RCC 7860 (cell line): ENCODE measurements around the gene MYO1E.

Experiments
- DNase-seq: peaks from one replicate; pipeline ENCODE4 v3.0.0-alpha.2; 2015; ENCODE audit warnings: low spot score
- FAIRE-seq: peaks from 2 replicates; lab custom pipeline; 2012; peaks lifted over from hg19 to GRCh38; lab: Jason Lieb, UNC

Gene MYO1E

GRCh38 chr15:59326856-59327255 lies 45.8 kb downstream of the MYO1E start:
- DNase-seq: no peak
- FAIRE-seq: no peak

- no peak for DNase-seq
- FAIRE-seq: peak; percentile 57
These were observed 50.5 kb downstream of the MYO1E start for GRCh38 chr15:59322056-59322759.

- no peak for FAIRE-seq
- DNase-seq: no peak
These were observed 51.5 kb downstream of the MYO1E start for GRCh38 chr15:59321000-59321689.

GRCh38 chr15:59317211-59317610 lies 55.5 kb downstream of the MYO1E start:
- no peak for FAIRE-seq
- peak; percentile 39 for DNase-seq

- DNase-seq: peak; percentile 64
- FAIRE-seq: peak; percentile 89
These were observed 56.7 kb downstream of the MYO1E start for GRCh38 chr15:59315914-59316451.

- peak; percentile 84 for FAIRE-seq
- peak; percentile 42 for DNase-seq
These were observed 58.9 kb downstream of the MYO1E start for GRCh38 chr15:59313641-59314332.

GRCh38 chr15:59312205-59312604 lies 60.5 kb downstream of the MYO1E start:
- FAIRE-seq (no peak), DNase-seq (no peak)

GRCh38 chr15:59311195-59311594 lies 61.5 kb downstream of the MYO1E start:
- FAIRE-seq: no peak

GRCh38 chr15:59309405-59309804 lies 63.3 kb downstream of the MYO1E start:
- FAIRE-seq: no peak
- DNase-seq: no peak

More at GRCh38 chr15:59311195-59311594, 61.5 kb downstream of the MYO1E start:
- DNase-seq: no peak

GRCh38 chr15:59307165-59307537 lies 65.5 kb downstream of the MYO1E start:
- DNase-seq (no peak), FAIRE-seq (no peak)

- DNase-seq: peak; percentile 38
These were observed 66.0 kb downstream of the MYO1E start for GRCh38 chr15:59306520-59307164.

GRCh38 chr15:59304807-59305206 lies 67.9 kb downstream of the MYO1E start:
- FAIRE-seq (no peak), DNase-seq (no peak)

More at GRCh38 chr15:59306520-59307164, 66.0 kb downstream of the MYO1E start:
- no peak for FAIRE-seq

- FAIRE-seq (peak; percentile 87), DNase-seq (peak; percentile 77)
These were observed 68.5 kb downstream of the MYO1E start for GRCh38 chr15:59304034-59304795.

- DNase-seq (no peak), FAIRE-seq (no peak)
These were observed 69.0 kb downstream of the MYO1E start for GRCh38 chr15:59303633-59304032.

- no peak for DNase-seq
- FAIRE-seq: no peak
These were observed 69.5 kb downstream of the MYO1E start for GRCh38 chr15:59303136-59303535.

- FAIRE-seq (no peak), DNase-seq (no peak)
These were observed 71.1 kb downstream of the MYO1E start for GRCh38 chr15:59301527-59301926.

- FAIRE-seq (no peak), DNase-seq (no peak)
These were observed 72.0 kb downstream of the MYO1E start for GRCh38 chr15:59300618-59301139.

- FAIRE-seq: peak; percentile 89
- DNase-seq: peak; percentile 90
These were observed 72.6 kb downstream of the MYO1E start for GRCh38 chr15:59299929-59300617.

GRCh38 chr15:59298854-59299250 lies 73.8 kb downstream of the MYO1E start:
- no peak for FAIRE-seq
- DNase-seq: no peak
